ENCODE results near the gene LINC00305. TPM values are rescaled to one million over a fixed set of nuclear protein-coding genes. Genes with fewer than 3 reads are reported as not detected.

The LINC00305 gene
- total RNA-seq, 3 donors from 2014 or later = not detected

DNA sequence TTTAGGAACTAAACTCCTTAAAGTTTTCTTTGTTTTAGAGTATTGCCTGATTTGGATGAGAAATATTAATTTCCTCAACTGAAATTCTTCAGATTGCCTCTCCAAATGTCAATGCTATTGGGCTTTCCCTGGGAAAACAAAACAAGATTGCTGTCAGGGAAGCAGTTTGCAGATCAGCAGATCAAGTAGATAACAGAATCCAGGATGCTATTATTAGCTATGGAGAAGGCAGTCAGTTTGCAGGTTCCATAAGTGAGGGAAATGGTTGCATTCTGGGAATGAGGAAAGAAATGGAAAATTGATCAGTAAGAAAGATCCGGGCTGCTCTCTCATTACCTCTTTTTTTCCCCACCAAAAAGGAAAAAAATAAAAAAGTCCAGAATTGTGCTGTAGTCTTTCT, 11.0 kb downstream of the LINC00305 start:
- TF ChIP-seq CTCF (IDR thresholded peaks at IDR 0.05) (no peak), POLR2AphosphoS5 (IDR thresholded peaks at IDR 0.05) (no peak), POLR2A (IDR thresholded peaks at IDR 0.05) (no peak)
- DNase-seq (ENCODE audit: low spot score in 2 of 2) = no peak

DNA sequence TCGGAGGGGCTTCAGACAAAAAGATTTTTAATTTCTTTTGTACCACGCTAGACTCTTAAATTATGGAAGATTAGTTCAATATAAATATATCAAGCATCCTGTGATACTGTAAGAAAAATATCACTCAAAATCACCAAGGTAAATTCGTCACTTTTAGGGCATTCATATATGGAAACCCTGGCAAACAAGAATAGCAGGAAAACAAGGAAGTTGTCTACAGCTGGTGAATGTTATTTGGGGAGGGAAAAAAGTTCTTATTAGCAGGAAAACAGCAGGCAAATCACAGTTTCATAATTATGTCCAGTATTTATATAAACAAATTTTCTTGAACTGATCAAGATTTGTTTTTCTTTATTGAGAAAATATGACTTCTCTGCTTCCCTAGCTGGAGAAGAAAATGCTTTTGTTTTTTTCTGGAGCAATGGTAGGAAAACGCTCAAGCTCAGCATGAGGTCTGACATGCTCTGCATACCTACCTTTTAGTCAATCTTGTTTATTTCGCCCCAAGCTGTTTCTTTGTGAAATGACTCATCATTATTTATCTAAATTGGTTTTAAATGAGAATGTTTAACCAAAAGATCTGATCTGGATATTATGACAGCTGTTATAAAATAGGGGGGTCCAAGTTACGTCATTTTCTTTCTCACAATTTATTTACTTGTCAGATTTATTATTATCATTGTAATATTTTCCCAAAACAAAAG, 14.7 kb downstream of the LINC00305 start:
- Histone ChIP-seq H3K4me1 (no peaks in the 10 kb centered on the region), H3K27ac (no peak overlapping the region), H3K36me3 (no peaks in the 10 kb centered on the region), H3K4me3 (no peak overlapping the region), H3K27me3 (no peaks in the 10 kb centered on the region), H3K9me3 (no peaks in the 10 kb centered on the region)
- TF ChIP-seq CTCF (IDR thresholded peaks at IDR 0.05) = no peak
- DNase-seq (ENCODE audit: low spot score in 2 of 2) = no peak
- intact Hi-C loops (cut with DNase I; ENCODE audit: low total_unique reads) = no loop called here

More for the DNA sequence above, 11.0 kb downstream of the LINC00305 start:
- Histone ChIP-seq H3K27me3 (no peaks in the 10 kb centered on the region), H3K4me1 (no peaks in the 10 kb centered on the region), H3K27ac (no peak overlapping the region), H3K9me3 (no peaks in the 10 kb centered on the region), H3K4me3 (no peak overlapping the region), H3K36me3 (no peaks in the 10 kb centered on the region)
- intact Hi-C loops (cut with DNase I; ENCODE audit: low total_unique reads) = no loop called here

GRCh38 chr18:64132871-64133270, 16.0 kb downstream of the LINC00305 start:
- DNase-seq (ENCODE audit: low spot score in 2 of 2) = no peak
- Histone ChIP-seq H3K9me3 (no peaks in the 10 kb centered on the region), H3K27me3 (no peaks in the 10 kb centered on the region), H3K4me1 (no peaks in the 10 kb centered on the region), H3K4me3 (no peak overlapping the region), H3K27ac (no peak overlapping the region), H3K36me3 (no peaks in the 10 kb centered on the region)
- intact Hi-C loops (cut with DNase I; ENCODE audit: low total_unique reads) = no loop called here
- TF ChIP-seq POLR2AphosphoS5 (IDR thresholded peaks at IDR 0.05) (no peak), POLR2A (IDR thresholded peaks at IDR 0.05) (no peak)

GRCh38 chr18:64131314-64131713, 17.6 kb downstream of the LINC00305 start:
- Histone ChIP-seq H3K27ac (no peak overlapping the region), H3K4me1 (no peaks in the 10 kb centered on the region), H3K27me3 (no peaks in the 10 kb centered on the region), H3K36me3 (no peaks in the 10 kb centered on the region), H3K4me3 (no peak overlapping the region), H3K9me3 (no peaks in the 10 kb centered on the region)
- DNase-seq (ENCODE audit: low spot score in 2 of 2) = no peak
- intact Hi-C loops (cut with DNase I; ENCODE audit: low total_unique reads) = no loop called here
- TF ChIP-seq POLR2AphosphoS5 (IDR thresholded peaks at IDR 0.05) (no peak), POLR2A (IDR thresholded peaks at IDR 0.05) (no peak), CTCF (IDR thresholded peaks at IDR 0.05) (no peak)

DNA sequence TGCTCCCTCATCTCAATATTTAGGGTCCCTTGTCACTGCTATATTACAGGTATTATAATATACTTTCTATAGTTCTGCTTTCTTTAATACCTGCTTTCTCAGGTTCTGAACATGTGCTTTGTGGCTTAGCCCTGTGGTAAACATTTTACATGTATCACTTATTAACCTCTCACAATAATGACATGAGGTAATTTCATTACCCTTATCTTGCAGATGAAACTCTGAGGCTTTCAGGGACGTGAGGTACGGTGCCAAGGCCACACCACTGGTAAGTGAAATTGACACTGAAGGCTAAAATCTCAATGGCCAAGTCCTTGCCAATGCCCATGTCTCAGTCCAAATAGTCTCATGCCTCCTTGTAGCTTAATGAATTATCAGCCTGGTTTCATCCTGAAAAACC, 21.7 kb downstream of the LINC00305 start:
- no peak overlapping the region for H3K27ac ChIP-seq
- intact Hi-C loops (cut with DNase I; ENCODE audit: low total_unique reads) = no loop called here

More for the DNA sequence above, 21.7 kb downstream of the LINC00305 start:
- TF ChIP-seq CTCF (IDR thresholded peaks at IDR 0.05) (no peak), POLR2A (IDR thresholded peaks at IDR 0.05) (no peak), POLR2AphosphoS5 (IDR thresholded peaks at IDR 0.05) (no peak)
- Histone ChIP-seq H3K27me3 (no peaks in the 10 kb centered on the region), H3K4me3 (no peak overlapping the region), H3K9me3 (no peaks in the 10 kb centered on the region), H3K4me1 (no peaks in the 10 kb centered on the region), H3K36me3 (no peaks in the 10 kb centered on the region)
- DNase-seq (ENCODE audit: low spot score in 2 of 2) = no peak

Data from breast epithelium (tissue), 4 donors.